GM23338 (cell line): ENCODE measurements around the gene TPD52L2. TPM values are rescaled to one million over a fixed set of nuclear protein-coding genes. Genes with fewer than 3 reads are reported as not detected.

ENCODE experiments used
- ATAC-seq: fragments of 200-7000 bp; cut with Tn5 transposase; 3 replicates; pipeline ENCODE4 v1.9.1; 2020
- DNase-seq: peaks from one replicate; pipeline ENCODE4 v3.0.0-alpha.2; 2015; ENCODE audit warnings: low spot score
- H2AFZ ChIP-seq: fragments of 200-600 bp; sonication (generic); 2 replicates; pipeline ENCODE4 v1.8.0; 2016; ENCODE audit warnings: antibody characterized with exemption, mild to moderate bottlenecking, moderate library complexity
- H3F3A ChIP-seq: fragments of 200-600 bp; sonication (generic); replicated peaks from 2 replicates; pipeline ENCODE4 v1.8.0; 2017; ENCODE audit warnings: antibody characterized with exemption, mixed run types, low read depth
- H3K27ac ChIP-seq: fragments of 200-600 bp; sonication (generic); 2 replicates; pipeline ENCODE4 v1.6.1; 2016; ENCODE audit warnings: low read depth
- H3K27me3 ChIP-seq: fragments of 200-600 bp; sonication (generic); 2 replicates; pipeline ENCODE4 v1.8.0; 2016; ENCODE audit warnings: mild to moderate bottlenecking, mixed run types, moderate library complexity; ENCODE audit not compliant: insufficient read depth
- H3K36me3 ChIP-seq: fragments of 200-600 bp; sonication (generic); 2 replicates; pipeline ENCODE4 v1.8.0; 2016; ENCODE audit warnings: mild to moderate bottlenecking; ENCODE audit not compliant: insufficient read depth
- H3K4me1 ChIP-seq: fragments of 200-600 bp; sonication (generic); 2 replicates; pipeline ENCODE4 v1.8.0; 2016; ENCODE audit warnings: mild to moderate bottlenecking, moderate library complexity; ENCODE audit not compliant: insufficient read depth
- H3K4me2 ChIP-seq: fragments of 200-600 bp; sonication (generic); 2 replicates; pipeline ENCODE4 v1.7.1; 2017; ENCODE audit warnings: mixed run types
- H3K4me3 ChIP-seq: fragments of 200-600 bp; sonication (generic); 2 replicates; pipeline ENCODE4 v1.6.1; 2016; ENCODE audit warnings: mixed run types
- H3K79me2 ChIP-seq: fragments of 200-600 bp; sonication (generic); replicated peaks from 2 replicates; pipeline ENCODE4 v1.8.0; 2017; ENCODE audit warnings: mild to moderate bottlenecking; ENCODE audit not compliant: insufficient read depth
- H3K9me2 ChIP-seq: fragments of 200-600 bp; sonication (generic); 2 replicates; pipeline ENCODE4 v1.8.0; 2017; ENCODE audit not compliant: insufficient read depth
- H4K20me1 ChIP-seq: fragments of 200-600 bp; sonication (generic); replicated peaks from 2 replicates; pipeline ENCODE4 v1.8.0; 2017; ENCODE audit warnings: mild to moderate bottlenecking; ENCODE audit not compliant: insufficient read depth
- H3K27ac Mint-ChIP-seq: 2 replicates; pipeline ENCODE4 v1.8.0; 2020; ENCODE audit warnings: inconsistent platforms, mild to moderate bottlenecking, moderate library complexity, mixed read lengths
- H3K27me3 Mint-ChIP-seq: 3 replicates; pipeline ENCODE4 v1.8.0; 2022; ENCODE audit warnings: low read depth, mild to moderate bottlenecking, moderate library complexity, mixed read lengths, inconsistent platforms; ENCODE audit not compliant: insufficient read depth, poor library complexity
- H3K36me3 Mint-ChIP-seq: 3 replicates; pipeline ENCODE4 v1.8.0; 2021; ENCODE audit warnings: low read depth, mild to moderate bottlenecking, inconsistent platforms, moderate library complexity, mixed read lengths
- H3K4me1 Mint-ChIP-seq: 3 replicates; pipeline ENCODE4 v1.8.0; 2020; ENCODE audit warnings: mild to moderate bottlenecking, inconsistent platforms, mixed read lengths
- H3K4me3 Mint-ChIP-seq: 3 replicates; pipeline ENCODE4 v1.8.0; 2021; ENCODE audit warnings: moderate library complexity, mild to moderate bottlenecking, inconsistent platforms, mixed read lengths
- H3K9me3 Mint-ChIP-seq: 3 replicates; pipeline ENCODE4 v1.8.0; 2020; ENCODE audit warnings: moderate library complexity, mild to moderate bottlenecking, inconsistent platforms, mixed read lengths
- CREB1 ChIP-seq: fragments of 250-450 bp; sonication (Bioruptor Pico); IDR thresholded peaks from 2 replicates; pipeline ENCODE4 v1.5.0; 2020; ENCODE audit warnings: low read depth, mild to moderate bottlenecking, moderate library complexity
- ETS1 ChIP-seq: IDR thresholded peaks from 2 replicates; pipeline ENCODE4 v1.6.1; 2016; ENCODE audit warnings: antibody characterized with exemption
- EZH2 ChIP-seq: fragments of 200-600 bp; sonication (generic); IDR thresholded peaks from one replicate; pipeline ENCODE4 v1.8.0; 2017; ENCODE audit warnings: antibody characterized with exemption, mild to moderate bottlenecking, low read depth; ENCODE audit not compliant: unreplicated experiment
- EZH2phosphoT487 ChIP-seq: fragments of 200-600 bp; sonication (generic); IDR thresholded peaks from one replicate; pipeline ENCODE4 v1.8.1; 2018; ENCODE audit warnings: antibody characterized with exemption; ENCODE audit not compliant: unreplicated experiment
- NANOG ChIP-seq: IDR thresholded peaks from 2 replicates; pipeline ENCODE4 v1.6.1; 2016; ENCODE audit warnings: antibody characterized with exemption, borderline replicate concordance
- POLR2AphosphoS5 ChIP-seq: IDR thresholded peaks from 2 replicates; pipeline ENCODE4 v1.6.1; 2016; ENCODE audit warnings: antibody characterized with exemption, low read depth
- REST ChIP-seq: IDR thresholded peaks from one replicate; pipeline ENCODE4 v1.6.1; 2018; ENCODE audit warnings: antibody characterized with exemption; ENCODE audit not compliant: unreplicated experiment
- STAT1 ChIP-seq: IDR thresholded peaks from one replicate; pipeline ENCODE4 v1.6.1; 2016; ENCODE audit warnings: antibody characterized with exemption; ENCODE audit not compliant: unreplicated experiment
- ZNF114 ChIP-seq: fragments of 250-450 bp; sonication (Bioruptor Pico); IDR thresholded peaks from 2 replicates; pipeline ENCODE4 v1.5.0; 2020; ENCODE audit warnings: mild to moderate bottlenecking, moderate library complexity
- ZNF331 ChIP-seq: fragments of 250-450 bp; sonication (Bioruptor Pico); IDR thresholded peaks from 2 replicates; pipeline ENCODE4 v1.5.0; 2020; ENCODE audit warnings: low read depth, mild to moderate bottlenecking, moderate library complexity
- polyA plus RNA-seq: library from polyadenylated mRNA; unstranded; fragments of >200 nt; fragmentation: Nextera tagmentation; extraction: Ambion mirVana; gene quantifications from 2 replicates; pipeline ENCODE4 v1.2.1, GENCODE V29; 2016
- total RNA-seq: library from RNA; depleted of rRNA; stranded (reverse); fragments of >200 nt; shearing (Covaris generic); gene quantifications from 2 replicates; pipeline ENCODE4 v1.2.3, GENCODE V29; 2014

The TPD52L2 gene
- total and polyA plus RNA-seq, 2 experiments from 2014 or later: 40.2 to 103 TPM

- Mint-ChIP-seq H3K4me1 (peaks cover 11% of the 10 kb centered on the region; the same call in 2 of the 3 replicates), H3K4me3 (no peak overlapping the region; the same call in 2 of the 3 replicates), H3K27ac (no peak overlapping the region), H3K36me3 (peaks cover 48% of the 10 kb centered on the region), H3K9me3 (no peaks in the 10 kb centered on the region), H3K27me3 (peaks cover 14% of the 10 kb centered on the region)
- Histone ChIP-seq H3K27me3 (no peaks in the 10 kb centered on the region), H3K27ac (no peak overlapping the region), H3K36me3 (peaks cover 20% of the 10 kb centered on the region), H2AFZ (no peak overlapping the region), H3K4me1 (peaks cover 12% of the 10 kb centered on the region), H3K4me3 (no peak overlapping the region), H3K4me2 (no peak overlapping the region), H3K9me2 (no peaks in the 10 kb centered on the region), H3K79me2 (peaks cover 51% of the 10 kb centered on the region), H4K20me1 (peaks cover 14% of the 10 kb centered on the region; the same call in 1 of the 2 replicates), H3F3A (peaks cover 33% of the 10 kb centered on the region)
- no peak for DNase-seq
- no peak for ATAC-seq
- TF ChIP-seq POLR2AphosphoS5 (no peak), CREB1 (CRISPR knock-in tag) (no peak), EZH2 (no peak), ZNF331 (CRISPR knock-in tag) (no peak), NANOG (no peak), ETS1 (no peak), EZH2phosphoT487 (no peak)
Observed at GRCh38 chr20:63868264-63868663, 3.2 kb downstream of the TPD52L2 start.

DNA sequence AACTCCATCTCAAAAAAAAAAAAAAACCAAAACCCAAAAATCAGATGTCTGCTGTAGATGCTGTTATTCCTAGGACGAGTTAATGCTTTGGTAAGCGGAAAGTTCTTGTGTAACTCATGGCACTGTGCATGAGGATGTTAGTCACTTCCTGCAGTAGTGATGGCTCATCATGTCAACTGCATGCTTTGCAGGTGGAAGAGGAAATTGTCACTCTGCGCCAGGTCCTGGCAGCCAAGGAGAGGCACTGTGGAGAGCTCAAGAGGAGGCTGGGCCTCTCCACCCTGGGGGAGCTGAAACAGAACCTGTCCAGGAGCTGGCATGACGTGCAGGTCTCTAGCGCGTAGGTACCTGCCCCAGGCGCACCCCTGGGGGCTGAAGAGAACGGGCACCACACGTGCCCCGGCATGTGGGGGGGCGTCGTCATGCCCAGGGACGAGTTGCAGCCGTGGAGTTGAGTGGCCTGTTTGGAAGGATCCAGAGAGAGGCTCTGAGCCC, 8.5 kb downstream of the TPD52L2 start:
- Histone ChIP-seq H3K4me3 (no peak overlapping the region), H3K4me2 (no peak overlapping the region), H3K4me1 (no peaks in the 10 kb centered on the region), H4K20me1 (peaks cover 20% of the 10 kb centered on the region), H3F3A (peaks cover 25% of the 10 kb centered on the region), H3K36me3 (peaks cover 47% of the 10 kb centered on the region), H3K9me2 (no peaks in the 10 kb centered on the region), H3K27me3 (no peaks in the 10 kb centered on the region), H2AFZ (no peak overlapping the region), H3K27ac (no peak overlapping the region), H3K79me2 (peaks cover 38% of the 10 kb centered on the region)
- Mint-ChIP-seq H3K27me3 (peaks cover 1% of the 10 kb centered on the region), H3K4me1 (no peaks in the 10 kb centered on the region), H3K9me3 (no peaks in the 10 kb centered on the region), H3K36me3 (peaks cover 86% of the 10 kb centered on the region), H3K27ac (no peak overlapping the region), H3K4me3 (no peak overlapping the region)
- ATAC-seq (no peak), DNase-seq (no peak)
- TF ChIP-seq ZNF331 (CRISPR knock-in tag) (no peak), REST (no peak), STAT1 (no peak), ZNF114 (CRISPR knock-in tag) (no peak), EZH2 (no peak), NANOG (no peak), EZH2phosphoT487 (no peak), POLR2AphosphoS5 (no peak), ETS1 (no peak)
